Naive thymus-derived CD8-positive, alpha-beta T cell (primary cell): ENCODE results near the gene CCNK. TPM values are rescaled to one million over a fixed set of nuclear protein-coding genes. Genes with fewer than 3 reads are reported as not detected.

Experiments used
- ATAC-seq, 2 donors: fragments of 150-1000 bp; cut with Tn5 transposase in 1 of 2; sonication (Bioruptor Pico), chemical (Tn5 transposase) in 1 of 2; 1 replicate in 1 of 2; 2 replicates in 1 of 2; pipeline ENCODE4 v1.10.0; 2021; ENCODE audit warnings: mild to moderate bottlenecking in 2 of 2, moderate library complexity in 2 of 2
- POLR2A ChIA-PET: fragments of 350-600 bp; sonication (Branson Sonifier 250); formaldehyde crosslinking; loops from one replicate; lab custom pipeline; 2021; ENCODE audit warnings: antibody characterized with exemption; lab: Charles Lee
- DNase-seq, 10 donors: peaks; one replicate each; pipeline versions ENCODE4 v3.0.0 to v3.0.0-alpha.2; 2020 to 2022
- H3K27ac Mint-ChIP-seq, 10 donors: one replicate each; pipeline ENCODE4 v1.8.0; 2020 to 2022; ENCODE audit warnings: mild to moderate bottlenecking in 10 of 10, mixed read lengths in 10 of 10, moderate library complexity in 4 of 10, inconsistent platforms in 1 of 10
- H3K27me3 Mint-ChIP-seq, 5 donors: one replicate each; pipeline ENCODE4 v1.8.0; 2021 to 2022; ENCODE audit warnings: mixed read lengths in 5 of 5
- H3K36me3 Mint-ChIP-seq, 3 donors: one replicate each; pipeline ENCODE4 v1.8.0; 2020 to 2022; ENCODE audit warnings: mixed read lengths in 3 of 3, mild to moderate bottlenecking in 2 of 3, inconsistent platforms in 1 of 3
- H3K4me1 Mint-ChIP-seq, 4 donors: one replicate each; pipeline ENCODE4 v1.8.0; 2021 to 2022; ENCODE audit warnings: mixed read lengths in 4 of 4
- H3K4me3 Mint-ChIP-seq, 10 donors: one replicate each; pipeline ENCODE4 v1.8.0; 2020 to 2022; ENCODE audit warnings: mild to moderate bottlenecking in 10 of 10, mixed read lengths in 10 of 10, moderate library complexity in 6 of 10, inconsistent platforms in 1 of 10
- H3K9me3 Mint-ChIP-seq, 9 donors: one replicate each; pipeline ENCODE4 v1.8.0; 2020 to 2022; ENCODE audit warnings: mixed read lengths in 9 of 9, mild to moderate bottlenecking in 3 of 9, inconsistent platforms in 1 of 9, moderate library complexity in 1 of 9
- polyA plus RNA-seq, 3 donors: library from polyadenylated mRNA; unstranded; fragments of 300-500 nt; fragmentation: Illumina TruSeq; gene quantifications; one replicate each; pipeline ENCODE4 v1.2.3, GENCODE V29; 2021
- total RNA-seq, 8 experiments: library from RNA in 2 of 8; stranded (reverse) in 2 of 8; gene quantifications; one replicate each; pipeline ENCODE4 v1.2.3 and lab custom pipeline; 2021 to 2026

The CCNK gene
- total and polyA plus RNA-seq, 5 experiments from 2014 or later = 13.4 to 92.5 (median 19.8) TPM

- Mint-ChIP-seq H3K27ac (no peak overlapping the region), H3K4me3 (no peak overlapping the region), H3K9me3 (no peaks in the 10 kb centered on the region), H3K27me3 (no peaks in the 10 kb centered on the region), H3K36me3 (peaks cover 0 to 4% (median 0%) of the 10 kb centered on the region in 3 donors), H3K4me1 (no peaks in the 10 kb centered on the region)
- no peak for ATAC-seq
- DNase-seq = peak in 1 of 10 donors; percentile 42
- POLR2A ChIA-PET = no interaction called here
These were observed 36.6 kb downstream of the CCNK start for GRCh38 chr14:99517643-99518381.

- H3K27ac Mint-ChIP-seq = no peak overlapping the region
- H3K4me1 Mint-ChIP-seq = no peaks in the 10 kb centered on the region
- POLR2A ChIA-PET = interaction anchor here (0.7 kb wide), 1 partner anchor 896 kb away, joined by 8 read pairs; no protein-coding TSS in a partner anchor
- no peak overlapping the region for H3K4me3 Mint-ChIP-seq
- H3K36me3 Mint-ChIP-seq = no peaks in the 10 kb centered on the region
- peak; percentile 83 to 88 for ATAC-seq
- no peaks in the 10 kb centered on the region for H3K9me3 Mint-ChIP-seq
- H3K27me3 Mint-ChIP-seq = no peaks in the 10 kb centered on the region
- peak; percentile 63 to 89 (median 82) for DNase-seq
These were observed 37.5 kb downstream of the CCNK start for GRCh38 chr14:99518441-99519346.

- no peak overlapping the region for H3K4me3 Mint-ChIP-seq
- H3K9me3 Mint-ChIP-seq = no peaks in the 10 kb centered on the region
- H3K36me3 Mint-ChIP-seq = no peaks in the 10 kb centered on the region
- H3K4me1 Mint-ChIP-seq = peaks cover 0 to 4% (median 1%) of the 10 kb centered on the region in 4 donors
- DNase-seq (no peak), ATAC-seq (no peak)
- POLR2A ChIA-PET = interaction anchor here (0.7 kb wide), 1 partner anchor 895 kb away, joined by 8 read pairs; no protein-coding TSS in a partner anchor
- H3K27ac Mint-ChIP-seq = no peak overlapping the region
- H3K27me3 Mint-ChIP-seq = no peaks in the 10 kb centered on the region
These were observed 38.2 kb downstream of the CCNK start for GRCh38 chr14:99519347-99519881.

GRCh38 chr14:99519931-99520421 is 38.8 kb downstream of the CCNK start:
- Mint-ChIP-seq H3K27ac (no peak overlapping the region), H3K36me3 (no peaks in the 10 kb centered on the region), H3K4me1 (peaks cover 2 to 10% (median 5%) of the 10 kb centered on the region in 4 donors), H3K27me3 (no peaks in the 10 kb centered on the region), H3K4me3 (no peak overlapping the region), H3K9me3 (no peaks in the 10 kb centered on the region)
- ATAC-seq (no peak), DNase-seq (peak in 1 of 10 donors; percentile 35)
- POLR2A ChIA-PET = no interaction called here

GRCh38 chr14:99520571-99521081 is 39.4 kb downstream of the CCNK start:
- Mint-ChIP-seq H3K27ac (peak overlapping the region in 1 of 10 donors; percentile 41), H3K4me3 (no peak overlapping the region), H3K9me3 (no peaks in the 10 kb centered on the region), H3K27me3 (no peaks in the 10 kb centered on the region), H3K36me3 (no peaks in the 10 kb centered on the region), H3K4me1 (peaks cover 6 to 16% (median 10%) of the 10 kb centered on the region in 4 donors)
- POLR2A ChIA-PET = no interaction called here
- DNase-seq (peak in 1 of 10 donors; percentile 53), ATAC-seq (no peak)

GRCh38 chr14:99521176-99522024 is 40.2 kb downstream of the CCNK start:
- Mint-ChIP-seq H3K4me3 (no peak overlapping the region), H3K27me3 (no peaks in the 10 kb centered on the region), H3K27ac (no peak overlapping the region), H3K9me3 (no peaks in the 10 kb centered on the region), H3K4me1 (peaks cover 6 to 18% (median 12%) of the 10 kb centered on the region in 4 donors), H3K36me3 (no peaks in the 10 kb centered on the region)
- DNase-seq (peak in 1 of 10 donors; percentile 32), ATAC-seq (no peak)
- POLR2A ChIA-PET = no interaction called here

GRCh38 chr14:99522025-99522401 is 40.8 kb downstream of the CCNK start:
- Mint-ChIP-seq H3K36me3 (no peaks in the 10 kb centered on the region), H3K27me3 (no peaks in the 10 kb centered on the region), H3K9me3 (no peaks in the 10 kb centered on the region), H3K4me3 (peak overlapping the region in 1 of 10 donors; percentile 34), H3K4me1 (peaks cover 6 to 18% (median 12%) of the 10 kb centered on the region in 4 donors), H3K27ac (no peak overlapping the region)
- DNase-seq = peak in 1 of 10 donors; percentile 58
- POLR2A ChIA-PET = no interaction called here
- ATAC-seq = no peak

GRCh38 chr14:99522457-99522891 is 41.3 kb downstream of the CCNK start:
- DNase-seq (peak in 1 of 10 donors; percentile 48), ATAC-seq (no peak)
- Mint-ChIP-seq H3K9me3 (no peaks in the 10 kb centered on the region), H3K36me3 (no peaks in the 10 kb centered on the region), H3K27me3 (no peaks in the 10 kb centered on the region), H3K4me3 (no peak overlapping the region), H3K27ac (peak overlapping the region in 1 of 10 donors; percentile 14), H3K4me1 (peaks cover 6 to 21% (median 13%) of the 10 kb centered on the region in 4 donors)
- POLR2A ChIA-PET = no interaction called here

GRCh38 chr14:99522934-99523703 is 41.9 kb downstream of the CCNK start:
- Mint-ChIP-seq H3K27me3 (no peaks in the 10 kb centered on the region), H3K27ac (peak overlapping the region in 1 of 10 donors; percentile 41)
- DNase-seq = peak in 1 of 10 donors; percentile 44

GRCh38 chr14:99523704-99524055 is 42.5 kb downstream of the CCNK start:
- H3K27ac Mint-ChIP-seq = peak overlapping the region in 1 of 10 donors; percentile 76
- H3K4me3 Mint-ChIP-seq = no peak overlapping the region
- no peaks in the 10 kb centered on the region for H3K27me3 Mint-ChIP-seq
- DNase-seq (no peak), ATAC-seq (no peak)
- POLR2A ChIA-PET = interaction anchor here (0.6 kb wide), 1 partner anchor 83 kb away, joined by 4 read pairs; no protein-coding TSS in a partner anchor
- H3K9me3 Mint-ChIP-seq = no peaks in the 10 kb centered on the region
- H3K36me3 Mint-ChIP-seq = no peaks in the 10 kb centered on the region
- H3K4me1 Mint-ChIP-seq = peaks cover 6 to 21% (median 13%) of the 10 kb centered on the region in 4 donors

More at GRCh38 chr14:99522934-99523703, 41.9 kb downstream of the CCNK start:
- Mint-ChIP-seq H3K4me1 (peaks cover 6 to 21% (median 13%) of the 10 kb centered on the region in 4 donors), H3K9me3 (no peaks in the 10 kb centered on the region), H3K4me3 (no peak overlapping the region), H3K36me3 (no peaks in the 10 kb centered on the region)
- no peak for ATAC-seq
- POLR2A ChIA-PET = interaction anchor here (0.6 kb wide), 1 partner anchor 83 kb away, joined by 4 read pairs; no protein-coding TSS in a partner anchor
